B cell (primary cell): ENCODE data around the gene TGFBR2.

Experiments
- EZH2 ChIP-seq: IDR thresholded peaks from 2 replicates; pipeline ENCODE4 v1.6.1; 2012; ENCODE audit warnings: borderline replicate concordance, low read depth, mild to moderate bottlenecking, moderate library complexity, low read length; ENCODE audit not compliant: insufficient read depth, poor library complexity, severe bottlenecking
- TF ChIP-seq, protein P1 (sequence below): fragments of 200-600 bp; IDR thresholded peaks from one replicate; pipeline ENCODE4 v1.8.0; 2022; ENCODE audit warnings: antibody characterized with exemption, mild to moderate bottlenecking

DNA sequence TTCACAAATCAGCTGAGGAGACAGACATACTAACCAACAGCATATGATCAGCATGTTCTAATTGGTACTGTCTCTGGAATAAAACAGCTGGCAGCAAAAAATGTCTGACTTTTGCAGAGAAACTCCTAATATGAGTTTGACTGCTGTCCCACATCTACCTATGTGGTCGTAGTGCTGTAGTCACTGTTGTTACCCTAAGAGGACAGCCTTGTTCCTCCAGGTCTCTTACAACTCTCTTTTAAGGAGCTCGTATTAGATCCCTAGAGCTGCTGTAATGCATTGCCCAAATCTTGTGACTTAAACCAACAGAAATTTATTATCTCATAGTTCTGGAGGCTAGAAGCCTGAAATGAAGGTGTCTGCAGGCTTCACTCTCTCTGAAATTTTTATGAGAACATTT, 92.1 kb downstream of the TGFBR2 start:
- TF ChIP-seq, protein P1, sequence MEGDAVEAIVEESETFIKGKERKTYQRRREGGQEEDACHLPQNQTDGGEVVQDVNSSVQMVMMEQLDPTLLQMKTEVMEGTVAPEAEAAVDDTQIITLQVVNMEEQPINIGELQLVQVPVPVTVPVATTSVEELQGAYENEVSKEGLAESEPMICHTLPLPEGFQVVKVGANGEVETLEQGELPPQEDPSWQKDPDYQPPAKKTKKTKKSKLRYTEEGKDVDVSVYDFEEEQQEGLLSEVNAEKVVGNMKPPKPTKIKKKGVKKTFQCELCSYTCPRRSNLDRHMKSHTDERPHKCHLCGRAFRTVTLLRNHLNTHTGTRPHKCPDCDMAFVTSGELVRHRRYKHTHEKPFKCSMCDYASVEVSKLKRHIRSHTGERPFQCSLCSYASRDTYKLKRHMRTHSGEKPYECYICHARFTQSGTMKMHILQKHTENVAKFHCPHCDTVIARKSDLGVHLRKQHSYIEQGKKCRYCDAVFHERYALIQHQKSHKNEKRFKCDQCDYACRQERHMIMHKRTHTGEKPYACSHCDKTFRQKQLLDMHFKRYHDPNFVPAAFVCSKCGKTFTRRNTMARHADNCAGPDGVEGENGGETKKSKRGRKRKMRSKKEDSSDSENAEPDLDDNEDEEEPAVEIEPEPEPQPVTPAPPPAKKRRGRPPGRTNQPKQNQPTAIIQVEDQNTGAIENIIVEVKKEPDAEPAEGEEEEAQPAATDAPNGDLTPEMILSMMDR: no peak
- TF ChIP-seq EZH2: no peak
